Glutamatergic neuron (in vitro differentiated cells): ENCODE data around the gene TRMT61A. TPM values are rescaled to one million over a fixed set of nuclear protein-coding genes. Genes with fewer than 3 reads are reported as not detected.

Experiments used
- DNase-seq: peaks from one replicate; pipeline ENCODE4 v3.0.0; 2022
- H3K27ac Mint-ChIP-seq: one replicate; pipeline ENCODE4 v1.8.0; 2020; ENCODE audit warnings: mild to moderate bottlenecking, mixed read lengths, inconsistent platforms; ENCODE audit not compliant: unreplicated experiment
- H3K27me3 Mint-ChIP-seq: one replicate; pipeline ENCODE4 v1.8.0; 2020; ENCODE audit warnings: mild to moderate bottlenecking, moderate library complexity, mixed read lengths, inconsistent platforms; ENCODE audit not compliant: unreplicated experiment
- H3K36me3 Mint-ChIP-seq: one replicate; pipeline ENCODE4 v1.8.0; 2020; ENCODE audit warnings: mild to moderate bottlenecking, mixed read lengths, inconsistent platforms; ENCODE audit not compliant: unreplicated experiment
- H3K4me1 Mint-ChIP-seq: one replicate; pipeline ENCODE4 v1.8.0; 2020; ENCODE audit warnings: mild to moderate bottlenecking, low read depth, mixed read lengths, inconsistent platforms; ENCODE audit not compliant: unreplicated experiment
- H3K4me3 Mint-ChIP-seq: one replicate; pipeline ENCODE4 v1.8.0; 2020; ENCODE audit warnings: mild to moderate bottlenecking, mixed read lengths, inconsistent platforms; ENCODE audit not compliant: unreplicated experiment
- H3K9me3 Mint-ChIP-seq: one replicate; pipeline ENCODE4 v1.8.0; 2020; ENCODE audit warnings: mild to moderate bottlenecking, moderate library complexity, mixed read lengths, inconsistent platforms; ENCODE audit not compliant: unreplicated experiment
- CTCF ChIP-seq: fragments of 200-600 bp; sonication (generic); IDR thresholded peaks from one replicate; pipeline ENCODE4 v1.5.0; 2021; ENCODE audit not compliant: partially characterized antibody, unreplicated experiment
- total RNA-seq: library from RNA; stranded (reverse); fragmentation: NEBNext Ultra II Directional; extraction: Animal tissue kit (Norgen Biotek cat#: 25700); gene quantifications from one replicate; pipeline ENCODE4 v1.2.1, GENCODE V29; 2021; ENCODE audit not compliant: unreplicated experiment

The TRMT61A gene
- total RNA-seq, 1 donor from 2014 or later, result 7.8 TPM

GRCh38 chr14:103530831-103531230, 1.8 kb downstream of the TRMT61A start:
- Mint-ChIP-seq H3K36me3 (no peaks in the 10 kb centered on the region), H3K9me3 (peaks cover 2% of the 10 kb centered on the region), H3K4me1 (peaks cover 15% of the 10 kb centered on the region), H3K27ac (no peak overlapping the region), H3K27me3 (peaks cover 12% of the 10 kb centered on the region), H3K4me3 (no peak overlapping the region)
- DNase-seq, result no peak
- no peak for TF ChIP-seq CTCF

GRCh38 chr14:103531421-103532215, 2.6 kb downstream of the TRMT61A start:
- H3K9me3 Mint-ChIP-seq, result peaks cover 4% of the 10 kb centered on the region
- no peaks in the 10 kb centered on the region for H3K36me3 Mint-ChIP-seq
- TF ChIP-seq CTCF, result no peak
- H3K4me1 Mint-ChIP-seq, result peaks cover 12% of the 10 kb centered on the region
- peaks cover 13% of the 10 kb centered on the region for H3K27me3 Mint-ChIP-seq
- no peak overlapping the region for H3K4me3 Mint-ChIP-seq
- no peak for DNase-seq
- no peak overlapping the region for H3K27ac Mint-ChIP-seq

- Mint-ChIP-seq H3K27me3 (peaks cover 10% of the 10 kb centered on the region), H3K9me3 (peaks cover 4% of the 10 kb centered on the region), H3K4me3 (no peak overlapping the region), H3K4me1 (peaks cover 10% of the 10 kb centered on the region), H3K27ac (no peak overlapping the region), H3K36me3 (no peaks in the 10 kb centered on the region)
- no peak for TF ChIP-seq CTCF
- no peak for DNase-seq
Measured at GRCh38 chr14:103532216-103533136, 3.5 kb downstream of the TRMT61A start.

- no peak overlapping the region for H3K27ac Mint-ChIP-seq
- no peak for TF ChIP-seq CTCF
- no peaks in the 10 kb centered on the region for H3K36me3 Mint-ChIP-seq
- peaks cover 9% of the 10 kb centered on the region for H3K27me3 Mint-ChIP-seq
- peaks cover 5% of the 10 kb centered on the region for H3K4me1 Mint-ChIP-seq
- no peak overlapping the region for H3K4me3 Mint-ChIP-seq
- DNase-seq, result no peak
- H3K9me3 Mint-ChIP-seq, result peaks cover 4% of the 10 kb centered on the region
Measured at GRCh38 chr14:103533137-103533998, 4.4 kb downstream of the TRMT61A start.
